Spleen (tissue), 11 donors: Measurements from ENCODE around the gene C5orf52. TPM values are rescaled to one million over a fixed set of nuclear protein-coding genes. Genes with fewer than 3 reads are reported as not detected.

Experiments used
- DNase-seq: peaks from one replicate; pipeline ENCODE4 v3.0.0-alpha.2; 2020
- H3K27ac ChIP-seq, 8 donors: fragments of 200-600 bp; sonication (generic) in 7 of 8; 1 replicate in 4 of 8; 2 replicates in 4 of 8; pipeline versions ENCODE4 v1.5.0 to v1.8.0; 2016 to 2021; ENCODE audit warnings: inconsistent platforms in 4 of 8, mild to moderate bottlenecking in 4 of 8, moderate library complexity in 1 of 8
- H3K27me3 ChIP-seq, 7 donors: fragments of 200-600 bp; sonication (generic) in 6 of 7; replicated peaks in 1 of 7; 1 replicate in 4 of 7; 2 replicates in 3 of 7; pipeline versions ENCODE4 v1.5.0 to v1.8.0; 2016 to 2021; ENCODE audit warnings: inconsistent platforms in 3 of 7, mild to moderate bottlenecking in 1 of 7
- H3K36me3 ChIP-seq, 6 donors: fragments of 200-600 bp; sonication (generic) in 5 of 6; 1 replicate in 4 of 6; 2 replicates in 2 of 6; pipeline versions ENCODE4 v1.5.0 to v1.8.0; 2016 to 2021; ENCODE audit warnings: inconsistent platforms in 2 of 6
- H3K4me1 ChIP-seq, 6 donors: fragments of 200-600 bp; sonication (generic) in 5 of 6; 1 replicate in 3 of 6; 2 replicates in 3 of 6; pipeline versions ENCODE4 v1.5.0 to v1.8.0; 2016 to 2021; ENCODE audit warnings: inconsistent platforms in 3 of 6
- H3K4me3 ChIP-seq, 8 donors: fragments of 200-600 bp; sonication (generic) in 7 of 8; 1 replicate in 4 of 8; 2 replicates in 4 of 8; pipeline versions ENCODE4 v1.5.0 to v1.8.0; 2016 to 2021; ENCODE audit warnings: inconsistent platforms in 4 of 8, mild to moderate bottlenecking in 4 of 8, moderate library complexity in 2 of 8
- H3K9me3 ChIP-seq, 8 donors: fragments of 200-600 bp; sonication (generic) in 7 of 8; 1 replicate in 4 of 8; 2 replicates in 4 of 8; pipeline versions ENCODE4 v1.5.0 to v1.8.0; 2016 to 2021; ENCODE audit warnings: inconsistent platforms in 4 of 8
- POLR2A ChIP-seq, 3 donors: fragments of 450-650 bp; IDR thresholded peaks; one replicate each; pipeline ENCODE4 v1.5.1; 2017; ENCODE audit warnings: antibody characterized with exemption in 3 of 3, mild to moderate bottlenecking in 1 of 3
- POLR2AphosphoS5 ChIP-seq, 3 donors: sonication (generic); formaldehyde crosslinking; IDR thresholded peaks; one replicate each; pipeline ENCODE4 v1.5.1; 2017; ENCODE audit warnings: antibody characterized with exemption in 3 of 3
- WGBS, 5 donors: extraction: QIAGEN DNeasy Blood & Tissue Kit in 3 of 5; methylation state at CpG; one replicate each; pipeline versions ENCODE4 v1.1.5 to v1.1.7; 2013 to 2018; 5-methylcytosine and 5-hydroxymethylcytosine counted together
- intact Hi-C: fragments of 100-400 bp; cut with DNase I; formaldehyde crosslinking; loops from one replicate; pipeline ENCODE4 v1.15.0; 2023; ENCODE audit warnings: low total_unique reads
- polyA plus RNA-seq, 3 donors: library from polyadenylated mRNA; stranded (reverse); fragments of 200-250 nt; gene quantifications; one replicate each; pipeline ENCODE4 v1.2.1, GENCODE V29; 2013
- total RNA-seq, 7 donors: library from RNA; depleted of rRNA in 3 of 7; stranded (reverse); fragments of >200 nt in 3 of 7; fragmentation: NEBNext Ultra II Directional in 4 of 7; extraction: Animal tissue kit (Norgen Biotek cat#: 25700) in 4 of 7; gene quantifications; one replicate each; pipeline versions ENCODE4 v1.1.0 to v1.2.1, GENCODE V29; 2016 to 2021
- TF ChIP-seq, protein P1 (sequence below), 11 experiments: fragments of 200-600 bp in 7 of 11; fragments of 450-650 bp in 4 of 11; sonication (generic) in 4 of 11; IDR thresholded peaks in 8 of 11; conservative IDR thresholded peaks in 3 of 11; 1 replicate in 7 of 11; 2 replicates in 4 of 11; pipeline versions ENCODE4 v1.4.0 to v1.8.0; 2016 to 2021; ENCODE audit warnings: antibody characterized with exemption in 11 of 11, inconsistent platforms in 4 of 11, mild to moderate bottlenecking in 1 of 11
- donor health status: healthy with polysubstance abuse.
- donor health status: DM: no; HTN: no; CAD: no; lungs with moderate emphysema.
- donor health status: DM: no; HTN: no; CAD: no.
- donor health status: Bipolar disorder and iron deficiency.
- donor health status: healthy.
- donor health status: DM: no; HTN: no; CAD: no.
- donor health status: DM: yes; HTN: yes; CAD: no.

Gene C5orf52
- total and polyA plus RNA-seq, 10 donors: not detected

DNA sequence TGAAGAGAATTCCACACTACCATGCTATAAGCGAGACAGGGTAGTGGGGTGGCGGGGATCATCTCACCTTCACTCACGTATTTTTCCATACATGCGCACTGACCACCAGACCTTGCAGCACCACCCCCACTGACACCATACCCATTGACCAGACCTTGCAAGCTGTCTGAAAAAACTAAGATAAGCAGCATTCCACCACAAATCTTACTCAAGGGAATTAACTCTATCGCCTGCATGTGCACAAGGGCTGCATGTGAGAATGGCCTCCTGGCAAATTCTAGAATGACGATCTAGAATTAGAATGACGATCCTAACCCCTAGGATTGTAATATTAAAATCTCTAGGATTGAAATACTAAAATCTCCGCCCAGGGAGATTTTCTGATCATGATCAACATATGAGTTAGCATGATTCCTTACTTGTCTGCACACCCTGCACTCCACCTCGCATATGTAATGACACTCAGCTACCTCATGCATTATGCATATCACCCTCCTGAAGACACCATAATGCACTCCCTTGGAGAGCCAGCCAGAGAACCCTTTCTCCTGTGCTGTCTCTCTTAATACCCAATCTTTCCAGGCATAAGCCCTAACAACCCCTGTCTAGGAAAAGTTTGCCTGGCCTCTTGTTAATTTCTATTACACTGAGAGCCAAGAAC is 30.8 kb upstream of the C5orf52 start:
- no peak for DNase-seq
- intact Hi-C loops: no loop called here
- Histone ChIP-seq H3K27ac (no peak overlapping the region), H3K27me3 (no peaks in the 10 kb centered on the region), H3K36me3 (no peaks in the 10 kb centered on the region), H3K9me3 (no peaks in the 10 kb centered on the region), H3K4me1 (no peaks in the 10 kb centered on the region), H3K4me3 (no peak overlapping the region)
- 84 to 97% (median 91%) methylated on average over 9 of the region's 9 CpGs for WGBS, 5 donors
- TF ChIP-seq, protein P1, sequence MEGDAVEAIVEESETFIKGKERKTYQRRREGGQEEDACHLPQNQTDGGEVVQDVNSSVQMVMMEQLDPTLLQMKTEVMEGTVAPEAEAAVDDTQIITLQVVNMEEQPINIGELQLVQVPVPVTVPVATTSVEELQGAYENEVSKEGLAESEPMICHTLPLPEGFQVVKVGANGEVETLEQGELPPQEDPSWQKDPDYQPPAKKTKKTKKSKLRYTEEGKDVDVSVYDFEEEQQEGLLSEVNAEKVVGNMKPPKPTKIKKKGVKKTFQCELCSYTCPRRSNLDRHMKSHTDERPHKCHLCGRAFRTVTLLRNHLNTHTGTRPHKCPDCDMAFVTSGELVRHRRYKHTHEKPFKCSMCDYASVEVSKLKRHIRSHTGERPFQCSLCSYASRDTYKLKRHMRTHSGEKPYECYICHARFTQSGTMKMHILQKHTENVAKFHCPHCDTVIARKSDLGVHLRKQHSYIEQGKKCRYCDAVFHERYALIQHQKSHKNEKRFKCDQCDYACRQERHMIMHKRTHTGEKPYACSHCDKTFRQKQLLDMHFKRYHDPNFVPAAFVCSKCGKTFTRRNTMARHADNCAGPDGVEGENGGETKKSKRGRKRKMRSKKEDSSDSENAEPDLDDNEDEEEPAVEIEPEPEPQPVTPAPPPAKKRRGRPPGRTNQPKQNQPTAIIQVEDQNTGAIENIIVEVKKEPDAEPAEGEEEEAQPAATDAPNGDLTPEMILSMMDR (IDR thresholded peaks at IDR 0.05 in 8 of 11, conservative IDR thresholded peaks at IDR 0.05 in 3 of 11): no peak
- TF ChIP-seq POLR2A (IDR thresholded peaks at IDR 0.05): no peak
- no peak for TF ChIP-seq POLR2AphosphoS5 (IDR thresholded peaks at IDR 0.05)

DNA sequence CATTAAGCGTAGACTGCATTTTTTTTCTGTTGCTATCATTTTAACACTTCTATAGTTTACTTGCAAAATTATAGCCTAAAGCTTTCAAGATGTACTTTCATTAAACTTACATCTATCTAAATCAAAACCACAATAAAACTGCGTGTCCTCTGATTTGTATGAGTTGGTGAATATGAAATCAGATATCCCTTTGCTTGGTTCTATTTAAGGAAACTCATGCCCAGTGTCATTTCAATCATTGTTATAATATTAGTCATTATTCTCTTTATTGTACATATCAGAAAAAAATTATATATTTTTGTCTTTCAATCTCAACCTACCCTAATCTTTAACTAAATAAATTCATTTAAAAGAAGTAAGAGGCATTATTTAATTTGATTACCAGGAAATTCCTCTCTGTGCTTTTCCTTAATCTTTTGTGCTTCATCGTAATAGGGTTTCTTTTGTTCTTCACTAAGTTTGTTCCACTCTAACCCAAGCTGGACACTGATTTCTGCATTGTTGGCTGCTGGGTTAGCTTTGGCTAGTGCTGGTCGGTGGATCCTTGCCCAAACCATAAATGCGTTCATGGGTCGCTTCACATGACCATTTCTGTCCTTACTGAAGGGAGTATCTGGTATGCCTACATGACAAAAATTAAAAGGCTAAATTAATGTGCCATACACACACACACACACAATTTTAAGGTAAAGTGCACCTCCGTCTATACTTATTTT is 22.9 kb upstream of the C5orf52 start:
- peaks cover 0 to 10% (median 1%) of the 10 kb centered on the region in 8 donors for H3K9me3 ChIP-seq
- no peaks in the 10 kb centered on the region for H3K27me3 ChIP-seq
- no peak for DNase-seq
- H3K4me1 ChIP-seq: peaks cover 0 to 41% (median 12%) of the 10 kb centered on the region in 6 donors
- no peak overlapping the region for H3K27ac ChIP-seq
- no peaks in the 10 kb centered on the region for H3K36me3 ChIP-seq
- intact Hi-C loops: no loop called here
- no peak for TF ChIP-seq POLR2AphosphoS5 (IDR thresholded peaks at IDR 0.05)
- 87 to 95% (median 93%) methylated on average over 7 of the region's 7 CpGs for WGBS, 5 donors
- no peak overlapping the region for H3K4me3 ChIP-seq

DNA sequence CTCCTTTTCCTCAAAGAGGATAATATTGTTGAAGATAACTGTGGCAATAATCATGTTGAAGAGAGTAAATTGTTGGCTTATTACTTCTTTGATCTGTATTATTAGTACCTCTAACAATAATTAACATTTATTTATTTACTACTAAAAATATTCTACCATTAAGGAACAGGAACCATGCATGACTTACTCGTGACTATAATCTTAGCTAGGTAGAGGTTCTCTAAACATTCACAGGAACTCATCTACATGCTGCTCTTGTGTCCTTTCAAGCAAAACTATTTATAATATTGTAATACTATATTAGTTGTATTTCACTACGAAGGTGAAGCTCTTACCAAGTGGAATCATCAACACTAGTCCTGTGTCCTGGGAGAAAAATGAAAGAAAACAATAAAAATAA is 22.2 kb upstream of the C5orf52 start:
- DNase-seq: no peak
- Histone ChIP-seq H3K36me3 (no peaks in the 10 kb centered on the region), H3K9me3 (peaks cover 0 to 16% (median 3%) of the 10 kb centered on the region in 8 donors), H3K4me1 (peaks cover 0 to 41% (median 12%) of the 10 kb centered on the region in 6 donors), H3K27me3 (no peaks in the 10 kb centered on the region), H3K27ac (peak overlapping the region in 1 of 8 donors; percentile 14), H3K4me3 (no peak overlapping the region)
- WGBS, 5 donors: 46 to 81% (median 65%) methylated on average over 2 of the region's 2 CpGs
- intact Hi-C loops: no loop called here
- TF ChIP-seq POLR2AphosphoS5 (IDR thresholded peaks at IDR 0.05) (no peak), POLR2A (IDR thresholded peaks at IDR 0.05) (no peak)
- TF ChIP-seq, protein P1 (IDR thresholded peaks at IDR 0.05 in 8 of 11, conservative IDR thresholded peaks at IDR 0.05 in 3 of 11): no peak

DNA sequence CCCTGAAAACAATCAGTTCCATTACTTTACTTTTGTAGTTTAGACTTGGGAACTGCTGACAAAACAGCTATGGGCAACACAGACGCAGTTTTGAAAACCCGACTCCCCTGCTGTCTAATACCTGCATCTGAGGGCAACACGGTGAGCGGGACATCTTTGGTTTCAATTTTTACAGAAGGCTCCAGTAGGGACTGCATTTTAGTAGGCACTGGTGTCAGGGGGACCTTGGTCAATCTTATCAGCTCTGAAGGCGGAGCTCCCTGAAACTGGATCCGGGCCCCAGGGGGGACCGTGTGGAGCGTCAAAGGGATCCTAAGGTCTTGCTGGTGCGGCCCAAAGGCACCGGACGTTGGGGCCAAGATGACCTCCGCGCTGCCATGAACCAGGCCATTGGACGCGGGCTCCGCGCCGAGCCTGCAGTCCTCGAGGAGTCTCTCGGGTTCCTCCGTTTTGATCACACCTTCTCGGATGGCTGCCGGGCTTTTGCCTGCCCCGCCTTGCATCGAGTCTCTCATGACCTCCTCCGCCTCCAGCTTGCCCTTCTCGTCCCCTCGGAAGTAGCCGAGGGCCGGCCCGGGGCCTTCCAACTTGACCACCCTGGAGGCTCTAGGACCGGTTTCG is 20.2 kb upstream of the C5orf52 start:
- intact Hi-C loops: no loop called here
- H3K27me3 ChIP-seq: no peaks in the 10 kb centered on the region
- H3K9me3 ChIP-seq: peaks cover 0 to 35% (median 4%) of the 10 kb centered on the region in 8 donors
- DNase-seq: no peak
- WGBS, 5 donors: 83 to 93% (median 86%) methylated on average over 28 to 33 of the region's 33 CpGs
- H3K4me1 ChIP-seq: peaks cover 0 to 40% (median 12%) of the 10 kb centered on the region in 6 donors
- no peaks in the 10 kb centered on the region for H3K36me3 ChIP-seq
- peak overlapping the region in 6 of 8 donors; percentile 26 to 74 (median 42) for H3K4me3 ChIP-seq
- peak overlapping the region in 6 of 8 donors; percentile 66 to 88 (median 78) for H3K27ac ChIP-seq
- TF ChIP-seq POLR2A (IDR thresholded peaks at IDR 0.05) (no peak), POLR2AphosphoS5 (IDR thresholded peaks at IDR 0.05) (no peak)
- TF ChIP-seq, protein P1 (IDR thresholded peaks at IDR 0.05 in 8 of 11, conservative IDR thresholded peaks at IDR 0.05 in 3 of 11): no peak
